PFSK-1 (cell line): ENCODE results near the gene IL15RA.

Experiments used
- FOXP2 ChIP-seq: optimal IDR thresholded peaks from 2 replicates; pipeline ENCODE3; 2011; ENCODE audit warnings: borderline replicate concordance, control low read depth, inconsistent platforms; ENCODE audit not compliant: insufficient read depth; ENCODE audit errors: extremely low read length, extremely low read depth
- POLR2AphosphoS5 ChIP-seq: IDR thresholded peaks from 2 replicates; pipeline ENCODE4 v1.6.1; 2012; ENCODE audit warnings: low read depth, mild to moderate bottlenecking, control low read depth, low read length, moderate library complexity
- REST ChIP-seq, 2 experiments: IDR thresholded peaks; 2 replicates each; pipeline versions ENCODE4 v1.6.1 to v1.8.0; 2011 to 2012; ENCODE audit warnings: low read depth in 2 of 2, low read length in 2 of 2, control low read depth in 1 of 2, inconsistent platforms in 1 of 2, mild to moderate bottlenecking in 1 of 2, moderate library complexity in 1 of 2; ENCODE audit not compliant: insufficient read depth in 1 of 2
- SIN3A ChIP-seq: IDR thresholded peaks from 2 replicates; pipeline ENCODE4 v1.6.1; 2012; ENCODE audit warnings: mild to moderate bottlenecking, low read length, moderate library complexity, borderline replicate concordance; ENCODE audit not compliant: insufficient read depth
- TAF1 ChIP-seq: IDR thresholded peaks from 2 replicates; pipeline ENCODE4 v1.6.1; 2012; ENCODE audit warnings: low read length, control low read depth, borderline replicate concordance; ENCODE audit not compliant: insufficient read depth

The IL15RA gene

DNA sequence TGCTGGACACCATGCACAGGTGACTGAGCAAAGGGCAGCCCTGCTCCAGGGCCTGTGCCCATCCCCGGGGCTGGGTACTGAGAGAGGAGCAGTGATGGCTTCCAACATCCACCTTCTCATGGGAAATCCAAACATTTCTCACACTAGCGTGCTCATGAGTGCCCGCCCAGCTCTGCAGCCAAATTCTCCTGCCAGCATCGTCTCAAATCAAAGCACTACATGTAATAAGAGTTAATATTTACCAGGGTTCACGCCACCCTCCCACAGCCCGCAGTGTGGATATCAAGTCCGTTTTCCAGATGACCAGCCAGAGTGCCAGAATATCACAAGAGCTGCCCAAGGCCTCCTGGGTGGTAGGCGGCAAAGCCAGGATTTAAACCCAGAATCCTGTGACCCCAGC lies 12.1 kb downstream of the IL15RA start:
- no peak for TF ChIP-seq POLR2AphosphoS5
- no peak for TF ChIP-seq SIN3A
- no peak for TF ChIP-seq FOXP2
- TF ChIP-seq TAF1: no peak
- TF ChIP-seq REST (IDR thresholded peaks at IDR 0.05; ENCODE audit: insufficient read depth in 1 of 2, low read depth in 2 of 2, low read length in 2 of 2): no peak

GRCh38 chr10:5964736-5965135 lies 12.6 kb downstream of the IL15RA start:
- TF ChIP-seq REST (IDR thresholded peaks at IDR 0.05; ENCODE audit: insufficient read depth in 1 of 2, low read depth in 2 of 2, low read length in 2 of 2): no peak
- TF ChIP-seq POLR2AphosphoS5: no peak
- TF ChIP-seq FOXP2: no peak
- TF ChIP-seq TAF1: no peak
- TF ChIP-seq SIN3A: no peak

DNA sequence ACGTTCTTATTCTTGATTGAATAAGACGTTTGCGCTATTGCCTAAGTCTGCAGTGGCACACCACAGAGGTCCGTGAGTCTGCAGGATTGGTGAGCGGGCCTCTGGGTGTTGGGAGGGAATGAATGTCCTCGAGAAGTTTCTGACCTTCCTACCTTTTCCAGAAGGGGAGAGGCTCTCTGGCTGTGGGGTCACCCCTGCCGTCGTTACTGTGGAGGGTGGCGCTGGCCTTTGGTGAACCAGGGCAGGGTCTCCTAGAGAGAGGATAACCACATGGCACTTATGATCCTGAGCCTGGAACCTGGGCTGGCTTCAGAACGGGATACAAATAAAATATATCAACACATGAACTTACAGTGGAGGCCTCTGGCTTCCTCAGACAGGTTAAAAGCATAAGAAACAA lies 13.8 kb downstream of the IL15RA start:
- no peak for TF ChIP-seq TAF1
- TF ChIP-seq POLR2AphosphoS5: no peak
- no peak for TF ChIP-seq REST (IDR thresholded peaks at IDR 0.05; ENCODE audit: insufficient read depth in 1 of 2, low read depth in 2 of 2, low read length in 2 of 2)
- no peak for TF ChIP-seq SIN3A
- no peak for TF ChIP-seq FOXP2

DNA sequence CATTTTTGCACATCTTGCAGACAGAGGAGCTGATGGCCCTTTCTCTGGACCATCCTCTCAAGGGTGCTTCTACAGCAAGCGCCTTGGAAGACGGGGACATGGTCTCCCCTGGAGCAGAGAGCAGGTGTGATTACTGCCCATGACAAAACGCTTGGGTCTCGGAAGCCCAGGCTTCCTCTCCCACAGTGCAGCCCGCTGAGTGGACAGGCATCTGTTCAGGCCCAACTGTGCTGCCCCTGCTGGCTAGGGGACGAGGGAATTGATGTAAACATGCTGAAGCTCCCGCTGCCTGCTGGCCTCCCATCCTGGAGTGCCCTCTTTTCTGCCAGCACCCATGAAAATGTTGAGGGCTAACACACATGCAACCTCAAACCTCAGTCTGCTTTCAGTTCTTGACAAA lies 14.3 kb downstream of the IL15RA start:
- no peak for TF ChIP-seq REST (IDR thresholded peaks at IDR 0.05; ENCODE audit: insufficient read depth in 1 of 2, low read depth in 2 of 2, low read length in 2 of 2)
- TF ChIP-seq POLR2AphosphoS5: no peak
- TF ChIP-seq TAF1: no peak
- no peak for TF ChIP-seq FOXP2
- TF ChIP-seq SIN3A: no peak

- TF ChIP-seq POLR2AphosphoS5: no peak
- TF ChIP-seq REST (IDR thresholded peaks at IDR 0.05; ENCODE audit: insufficient read depth in 1 of 2, low read depth in 2 of 2, low read length in 2 of 2): no peak
- no peak for TF ChIP-seq FOXP2
- no peak for TF ChIP-seq SIN3A
- TF ChIP-seq TAF1: no peak
These were observed 15.8 kb downstream of the IL15RA start for GRCh38 chr10:5961405-5962100.
